ENCODE data around the gene SASH1.

The SASH1 gene

DNA sequence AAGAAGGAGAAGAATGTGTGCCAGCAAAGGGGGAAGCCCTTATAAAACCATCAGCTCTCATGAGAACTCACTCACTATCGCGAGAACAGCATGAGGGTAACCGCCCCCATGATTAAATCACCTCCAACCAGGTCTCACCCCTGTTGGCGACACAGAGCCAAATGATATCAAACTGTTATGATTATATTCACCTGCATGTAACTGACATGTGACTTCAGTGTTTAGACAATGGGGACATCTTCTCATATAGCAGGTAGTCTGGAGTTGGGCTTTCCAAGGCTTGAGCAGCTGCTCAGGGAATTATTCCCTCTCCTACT is 115.2 kb downstream of the SASH1 start:
- DNase-seq (ENCODE audit: low read depth in 2 of 2) = no peak

DNA sequence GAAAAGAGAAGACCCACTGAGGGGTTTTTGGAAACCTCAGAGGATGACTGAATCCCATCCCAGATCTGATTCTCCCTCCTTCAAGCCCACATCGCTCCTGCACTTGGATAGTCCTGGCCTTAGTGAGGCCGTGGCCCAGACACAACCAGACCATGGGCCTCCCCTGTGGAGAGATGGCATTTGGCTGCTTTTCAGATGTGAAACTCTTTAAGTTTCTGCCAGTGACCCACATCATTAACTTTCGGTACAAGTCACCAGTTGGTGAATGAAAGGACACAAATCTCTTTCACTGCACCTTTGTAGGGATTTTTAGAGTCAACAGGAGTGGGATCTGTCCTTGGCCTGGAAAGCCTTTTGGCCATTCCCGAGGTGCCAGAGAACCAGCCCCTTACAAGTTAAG is 116.6 kb downstream of the SASH1 start:
- no peak for DNase-seq (ENCODE audit: low read depth in 2 of 2)

DNA sequence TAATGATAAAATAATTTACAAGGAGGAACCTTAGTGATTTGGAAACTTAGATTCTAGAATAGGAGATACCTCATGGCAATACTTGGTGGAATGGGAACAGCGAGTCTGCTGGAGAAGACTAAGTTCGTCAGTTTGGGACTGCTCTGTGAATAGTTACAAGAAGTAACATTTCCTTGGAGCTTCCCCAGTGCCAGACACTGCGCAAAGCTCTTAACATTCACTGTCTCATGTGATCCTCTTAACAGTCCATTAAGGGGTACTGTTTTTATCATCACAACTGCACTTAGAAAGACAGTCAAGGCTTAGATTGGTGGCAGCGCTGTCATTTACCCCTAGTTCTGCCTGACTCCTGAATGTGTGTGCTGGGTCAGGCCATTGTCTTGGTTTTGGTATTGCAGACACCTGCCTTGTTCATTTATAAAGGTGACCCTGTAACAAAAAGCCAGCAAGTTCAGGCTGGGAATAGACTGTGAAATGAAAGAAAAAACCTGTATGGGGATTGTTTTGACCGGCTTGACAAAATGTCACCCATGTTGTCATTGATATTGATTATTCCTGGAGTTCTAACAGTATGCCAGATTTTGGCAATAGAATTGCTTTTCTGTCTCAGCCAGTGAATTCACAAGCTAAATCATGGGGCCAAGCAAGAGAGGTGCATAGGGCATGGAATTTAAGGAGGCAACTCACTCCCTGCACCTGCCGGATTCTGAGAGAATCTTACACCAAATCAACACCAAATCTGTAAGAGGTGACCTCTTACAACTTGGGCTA is 118.4 kb downstream of the SASH1 start:
- no peak for DNase-seq (ENCODE audit: low read depth in 2 of 2)

DNA sequence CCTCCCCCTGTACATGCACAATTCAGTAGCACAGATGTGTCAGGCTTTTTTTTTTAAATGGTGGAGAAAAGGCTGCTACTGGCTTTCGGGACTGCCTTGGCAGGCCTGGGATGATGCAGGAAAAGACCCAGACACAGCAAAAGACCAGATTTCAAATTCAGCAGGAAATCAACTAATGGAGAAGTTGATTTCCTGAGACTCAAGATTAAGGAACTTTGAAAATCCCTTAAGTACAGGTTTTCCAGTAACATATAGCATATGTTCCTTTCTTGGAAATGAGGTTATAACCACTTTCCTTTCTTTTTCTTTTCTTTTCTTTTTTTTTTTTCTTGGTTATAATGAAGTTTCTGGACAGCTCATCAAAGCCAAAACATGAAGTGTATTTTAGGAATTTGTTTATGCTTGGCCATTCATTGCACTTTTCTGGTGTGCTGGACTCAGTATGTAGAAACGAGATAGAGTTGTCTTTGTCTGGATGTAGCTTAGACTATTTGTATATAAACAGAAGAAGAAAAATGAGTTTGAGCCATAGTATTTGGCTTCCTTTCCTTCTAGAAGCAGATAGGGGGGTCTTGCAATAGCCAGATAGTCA is 119.4 kb downstream of the SASH1 start:
- DNase-seq (ENCODE audit: low read depth in 2 of 2) = no peak

DNA sequence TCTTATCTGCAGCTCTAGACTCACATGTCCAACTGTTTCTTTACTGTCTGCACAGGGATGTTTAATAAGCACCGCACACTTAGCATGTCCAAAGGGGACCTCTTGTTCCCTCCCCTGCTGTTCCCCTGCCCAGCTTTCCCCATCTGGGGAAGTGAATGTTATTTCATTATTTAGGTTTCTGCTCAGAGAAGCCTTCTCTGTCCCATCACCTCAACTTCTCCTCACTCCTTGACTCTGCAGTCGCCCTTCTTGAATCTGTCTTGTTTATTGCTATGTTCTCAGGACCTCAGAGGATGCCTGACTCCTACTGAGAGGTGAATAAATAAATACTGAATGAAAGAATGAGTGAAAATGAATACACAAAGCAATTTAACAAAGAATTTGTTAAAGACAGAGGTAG is 121.0 kb downstream of the SASH1 start:
- DNase-seq (ENCODE audit: low read depth in 2 of 2) = no peak

DNA sequence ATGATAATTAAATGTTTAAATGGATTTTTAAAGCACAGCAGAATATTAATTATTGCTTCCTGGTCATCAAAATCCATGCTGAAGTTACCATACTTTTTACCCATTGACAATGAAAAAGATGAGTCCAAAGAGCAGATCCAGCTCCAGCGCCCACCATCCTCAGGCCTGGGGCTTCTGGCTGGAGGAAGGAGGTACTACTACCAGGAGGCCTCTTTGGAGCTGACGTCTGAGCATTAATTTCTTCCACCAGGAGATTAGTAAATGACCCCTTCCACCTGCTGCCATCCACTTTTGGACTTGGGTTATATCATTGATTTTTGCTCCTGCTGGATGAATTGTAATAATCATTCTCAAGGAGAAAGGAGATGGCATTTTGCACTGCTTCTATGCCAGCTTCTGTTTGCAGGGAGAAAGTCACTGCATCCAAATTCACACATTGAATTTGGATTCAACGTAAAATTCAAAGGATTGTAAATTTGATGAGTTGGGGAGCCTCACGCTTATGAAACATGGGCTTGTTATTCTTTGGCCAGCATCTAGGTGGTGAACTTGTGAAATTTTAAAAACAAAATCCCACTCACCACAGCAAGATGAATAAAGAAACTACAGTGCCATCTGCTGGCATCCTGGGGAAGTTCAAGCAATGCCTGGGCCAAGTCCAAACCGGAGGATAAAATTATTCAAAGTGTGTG is 121.8 kb downstream of the SASH1 start:
- DNase-seq (ENCODE audit: low read depth in 2 of 2) = peak in 1 of 2 donors; percentile 38

DNA sequence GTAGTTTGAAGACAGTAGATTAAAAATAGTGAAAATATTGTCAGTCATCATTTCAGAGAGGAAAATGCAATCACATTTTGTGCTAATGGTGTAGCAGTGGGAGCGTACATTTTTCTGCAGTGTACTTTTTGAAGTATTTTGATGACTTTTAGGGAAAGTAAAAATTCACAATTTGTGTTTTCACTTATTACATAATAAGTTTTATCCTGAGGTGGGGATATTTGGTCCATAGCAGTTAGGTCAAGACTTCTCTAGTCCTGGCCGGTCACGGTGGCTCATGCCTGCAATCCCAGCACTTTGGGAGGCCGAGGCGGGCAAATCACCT is 122.3 kb downstream of the SASH1 start:
- no peak for DNase-seq (ENCODE audit: low read depth in 2 of 2)

DNA sequence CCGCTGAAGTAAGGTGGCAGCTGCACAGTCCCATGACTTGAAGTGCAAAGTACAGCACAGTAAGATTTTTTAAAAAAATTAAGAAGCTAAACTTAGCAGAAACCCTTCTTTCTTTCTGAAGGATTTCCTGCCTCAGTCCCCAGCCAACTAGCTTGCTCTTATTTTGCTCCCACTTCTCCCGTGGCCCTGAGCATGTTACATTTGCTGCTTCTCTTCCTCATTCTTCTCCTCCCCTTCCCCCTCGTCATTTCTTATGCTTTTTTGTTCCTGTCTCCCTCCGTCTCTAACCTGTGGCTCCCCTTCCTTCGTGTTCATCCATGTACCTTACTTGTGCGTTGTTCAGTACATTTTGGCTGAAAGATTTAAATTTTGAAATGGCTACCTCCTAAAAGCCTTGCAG is 123.0 kb downstream of the SASH1 start:
- DNase-seq (ENCODE audit: low read depth in 2 of 2) = no peak

DNA sequence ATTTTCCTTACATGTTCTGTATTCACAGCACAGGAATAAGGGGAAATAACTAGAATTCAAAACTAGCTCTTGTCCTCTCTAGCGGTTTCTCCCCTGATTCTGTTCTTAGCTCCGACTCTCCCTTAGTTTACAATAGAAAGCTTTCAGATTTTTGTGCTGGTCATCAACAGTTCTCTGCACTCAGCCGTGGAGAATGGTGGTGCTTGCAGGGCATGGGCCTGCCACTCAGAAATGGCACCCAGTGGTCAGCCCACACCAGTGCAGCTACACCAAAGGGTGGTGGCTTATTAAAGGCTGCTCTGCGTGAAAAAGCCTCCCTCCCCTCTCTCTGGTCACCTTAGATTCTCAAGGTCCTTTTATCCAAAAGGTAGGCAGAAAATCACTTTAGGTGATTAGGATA is 123.5 kb downstream of the SASH1 start:
- no peak for DNase-seq (ENCODE audit: low read depth in 2 of 2)

DNA sequence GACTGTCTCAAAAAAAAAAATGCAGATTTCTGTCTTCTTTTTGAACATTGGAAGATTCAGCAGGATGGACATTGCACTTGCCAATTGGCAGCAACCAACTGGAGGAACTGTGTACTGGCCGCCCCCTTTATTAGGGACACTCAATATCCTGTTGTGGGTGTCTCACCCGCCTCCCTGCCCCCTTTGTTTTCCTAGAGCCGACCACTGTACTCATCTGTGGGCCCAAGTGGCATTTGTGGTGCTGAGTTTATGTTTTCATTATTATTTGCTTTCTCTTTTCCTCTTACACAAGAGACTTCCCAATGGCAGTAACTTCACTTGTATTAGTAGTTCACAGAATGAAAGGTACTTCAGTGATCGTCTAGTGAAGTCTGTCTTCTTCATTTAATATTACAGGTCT is 125.3 kb downstream of the SASH1 start:
- DNase-seq (ENCODE audit: low read depth in 2 of 2) = no peak

DNA sequence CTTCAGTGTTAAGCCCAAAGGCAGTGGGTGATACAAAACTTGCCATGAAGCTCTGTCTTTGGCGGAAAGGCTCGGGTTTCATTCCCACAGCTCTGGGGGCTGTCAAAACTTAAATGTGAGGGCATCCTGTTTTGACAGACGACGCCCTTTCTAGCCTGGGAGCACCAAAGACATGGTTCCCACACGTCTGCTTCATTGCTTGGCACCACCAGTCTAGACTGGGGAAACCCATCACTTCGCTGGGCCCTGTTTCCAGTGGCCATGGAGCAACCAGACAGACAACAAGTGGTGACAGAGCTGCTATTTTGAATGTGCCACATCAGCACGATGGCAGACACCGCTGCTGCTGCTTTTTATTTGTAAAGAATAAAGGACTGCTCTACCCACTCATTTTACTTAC is 127.5 kb downstream of the SASH1 start:
- no peak for DNase-seq (ENCODE audit: low read depth in 2 of 2)

DNA sequence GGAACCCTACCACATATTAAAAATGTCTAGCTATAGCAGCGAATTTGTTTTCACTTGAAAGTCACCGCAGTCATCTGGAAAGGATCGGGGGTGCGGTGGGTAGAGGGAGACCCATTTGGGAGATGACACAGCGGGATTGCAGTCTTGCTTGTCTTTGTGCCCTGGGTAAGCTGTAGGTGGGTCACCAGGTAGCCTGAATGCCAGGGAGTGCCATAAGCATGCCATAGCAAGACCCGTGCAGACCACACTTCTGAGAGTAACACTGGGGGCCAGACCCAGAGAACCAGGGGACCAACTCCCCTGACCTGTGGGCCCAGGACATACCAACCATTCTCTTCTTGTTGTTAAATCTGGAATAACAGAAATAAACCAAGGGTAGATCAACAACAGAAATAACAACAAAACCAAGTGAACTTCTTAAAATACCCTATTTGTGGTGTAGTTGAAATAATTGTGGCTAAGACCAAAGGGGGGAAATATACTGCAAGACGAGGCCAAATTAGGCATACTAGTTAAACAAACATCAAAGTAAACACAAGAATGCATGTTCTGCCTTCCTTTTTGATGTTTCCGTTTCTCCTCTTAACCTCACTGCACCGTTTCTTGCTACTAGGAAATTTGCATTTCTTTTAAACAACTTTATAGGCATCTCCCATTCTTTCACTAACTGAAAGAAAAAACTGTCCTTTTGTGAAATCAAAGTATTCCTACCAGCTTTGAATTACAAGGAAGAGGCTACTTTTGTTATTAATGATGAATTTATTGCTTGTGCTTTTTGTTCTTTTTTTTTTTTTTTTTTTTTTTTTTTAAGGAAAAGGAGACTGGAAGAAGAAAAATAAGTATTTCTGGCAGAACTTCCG is 128.2 kb downstream of the SASH1 start:
- no peak for DNase-seq (ENCODE audit: low read depth in 2 of 2)

DNA sequence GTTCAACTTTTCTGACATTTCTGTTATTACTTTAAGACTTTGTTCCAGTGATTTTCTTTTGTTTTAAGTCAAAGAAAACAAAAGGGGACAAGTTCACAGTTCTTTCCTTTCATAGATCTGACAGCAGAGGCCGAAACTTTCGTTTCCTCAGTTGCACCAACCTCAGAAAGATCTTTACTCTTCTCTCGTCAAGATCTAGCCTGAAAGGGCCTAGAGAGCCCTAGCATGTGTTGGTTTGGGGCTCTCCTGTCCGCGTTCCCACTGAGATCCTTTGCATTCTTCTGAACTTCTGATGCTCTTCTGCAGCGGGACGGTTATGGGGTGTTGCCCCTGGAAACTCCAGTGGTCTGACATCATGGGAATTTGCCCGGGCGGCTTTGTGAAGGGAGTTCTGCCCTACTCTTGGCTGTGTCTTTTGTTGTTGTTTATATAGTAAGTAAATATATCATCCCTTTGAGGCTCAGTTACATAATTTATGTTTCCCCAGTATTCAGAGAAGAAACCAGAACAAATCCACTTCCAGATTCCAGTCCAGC is 129.1 kb downstream of the SASH1 start:
- DNase-seq (ENCODE audit: low read depth in 2 of 2) = no peak

DNA sequence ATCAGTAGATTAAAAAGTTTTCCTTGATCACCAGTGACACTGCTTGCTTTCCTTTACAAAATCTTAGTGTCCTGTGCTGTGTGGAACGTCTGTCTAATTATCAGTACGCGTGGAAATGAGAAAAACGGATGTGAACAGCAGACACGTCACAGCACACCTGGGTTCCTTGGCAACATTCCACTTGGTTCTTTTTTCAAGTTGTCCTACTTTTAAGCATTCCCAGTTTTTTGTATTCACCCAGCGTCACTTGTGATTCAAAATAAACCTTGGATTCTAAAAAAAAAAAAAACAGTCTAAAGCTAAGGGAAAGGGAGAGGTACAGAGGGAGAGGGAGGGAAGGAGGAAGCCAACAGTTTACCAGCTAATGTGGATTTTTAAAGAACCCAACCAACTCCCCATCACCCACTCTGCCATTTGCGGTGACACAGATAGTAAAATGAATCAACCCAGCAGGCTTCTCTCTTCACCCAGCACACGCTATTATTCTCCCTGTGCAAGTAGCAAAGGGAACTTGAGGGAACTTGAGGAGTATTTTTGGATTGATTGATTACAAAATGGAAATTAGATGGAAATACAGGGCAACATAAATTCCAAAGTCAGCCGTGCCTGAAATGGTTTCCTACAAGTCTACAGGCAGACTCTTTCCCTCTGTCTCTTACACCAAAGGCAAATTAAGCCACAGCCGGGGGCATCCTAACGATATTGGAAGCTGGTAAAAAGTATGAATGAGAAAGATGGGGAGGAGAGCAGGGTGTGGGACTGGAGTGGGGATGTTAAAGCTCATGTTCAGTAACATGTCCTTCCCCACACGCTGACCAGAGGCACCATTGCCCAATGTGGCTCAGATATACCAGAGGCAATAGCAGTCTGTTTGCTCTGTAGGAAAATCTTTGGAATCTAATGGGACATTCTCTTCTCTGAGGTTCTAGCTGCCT is 129.8 kb downstream of the SASH1 start:
- DNase-seq (ENCODE audit: low read depth in 2 of 2) = no peak

DNA sequence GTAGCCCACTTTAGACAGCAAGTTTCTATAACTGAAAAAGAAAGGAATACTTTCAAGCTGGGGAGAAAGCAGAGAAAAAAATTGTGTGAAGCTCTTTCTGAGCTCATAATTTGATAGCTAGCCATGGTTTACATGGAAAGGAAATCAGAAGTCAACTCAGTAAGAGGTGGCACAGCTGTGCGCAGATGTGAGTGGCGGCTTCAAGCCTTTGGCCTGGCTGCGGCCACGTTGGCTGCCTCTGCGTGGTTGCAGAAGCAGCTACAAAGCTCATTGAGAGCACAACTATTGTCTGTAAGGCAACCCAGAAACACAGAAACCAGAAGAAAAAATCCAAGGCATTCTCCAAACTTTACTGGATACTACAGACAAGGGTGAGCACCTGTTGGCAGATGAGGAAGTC is 136.9 kb downstream of the SASH1 start:
- no peak for DNase-seq (ENCODE audit: low read depth in 2 of 2)

DNA sequence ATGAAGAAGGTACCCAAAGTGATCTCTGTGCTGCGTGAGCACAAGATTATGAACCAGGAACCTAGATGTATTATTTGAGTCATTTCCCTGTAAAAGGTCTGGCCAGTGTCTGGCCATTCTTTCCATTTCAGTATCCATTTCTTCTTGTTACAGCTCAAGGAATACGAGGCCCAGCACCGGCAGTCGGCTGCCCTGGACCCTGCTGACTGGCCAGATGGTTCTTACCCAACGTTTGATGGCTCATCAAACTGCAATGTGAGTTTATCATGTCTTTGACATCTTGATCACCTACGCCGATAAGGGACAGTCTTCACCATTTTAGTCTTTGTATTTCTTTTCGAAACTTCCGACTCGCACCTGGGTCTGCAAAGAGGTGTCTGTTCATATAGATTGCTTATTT is 144.8 kb downstream of the SASH1 start:
- no peak for DNase-seq (ENCODE audit: low read depth in 2 of 2)

DNA sequence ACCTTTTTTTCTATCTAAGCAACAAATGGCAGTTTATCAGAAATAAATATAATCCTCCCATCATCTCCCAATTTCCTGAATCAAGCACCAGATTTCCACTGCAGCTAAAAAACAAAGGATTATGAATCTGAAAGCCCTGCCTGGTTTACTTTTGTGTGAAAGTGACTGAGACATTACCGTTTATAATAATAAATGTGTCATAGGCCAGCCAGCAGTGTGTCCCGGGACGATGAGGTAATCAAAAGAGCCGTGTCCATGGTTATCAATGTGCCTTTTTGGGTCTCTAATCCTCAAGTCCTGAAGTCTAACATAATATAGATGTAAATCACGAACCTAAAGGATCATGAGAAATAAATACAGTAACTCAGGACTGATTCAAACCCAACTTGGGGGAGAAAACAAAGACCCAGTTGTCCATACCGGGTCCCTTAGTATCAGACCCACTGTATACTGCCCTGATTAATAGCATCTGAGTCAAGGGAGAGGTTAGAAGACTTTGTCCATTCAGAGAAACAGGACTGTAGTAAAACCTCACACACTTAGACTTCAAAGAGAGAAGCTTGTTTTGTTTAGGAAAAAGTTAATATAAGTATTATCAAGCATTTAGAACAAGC is 149.1 kb downstream of the SASH1 start:
- no peak for DNase-seq (ENCODE audit: low read depth in 2 of 2)

DNA sequence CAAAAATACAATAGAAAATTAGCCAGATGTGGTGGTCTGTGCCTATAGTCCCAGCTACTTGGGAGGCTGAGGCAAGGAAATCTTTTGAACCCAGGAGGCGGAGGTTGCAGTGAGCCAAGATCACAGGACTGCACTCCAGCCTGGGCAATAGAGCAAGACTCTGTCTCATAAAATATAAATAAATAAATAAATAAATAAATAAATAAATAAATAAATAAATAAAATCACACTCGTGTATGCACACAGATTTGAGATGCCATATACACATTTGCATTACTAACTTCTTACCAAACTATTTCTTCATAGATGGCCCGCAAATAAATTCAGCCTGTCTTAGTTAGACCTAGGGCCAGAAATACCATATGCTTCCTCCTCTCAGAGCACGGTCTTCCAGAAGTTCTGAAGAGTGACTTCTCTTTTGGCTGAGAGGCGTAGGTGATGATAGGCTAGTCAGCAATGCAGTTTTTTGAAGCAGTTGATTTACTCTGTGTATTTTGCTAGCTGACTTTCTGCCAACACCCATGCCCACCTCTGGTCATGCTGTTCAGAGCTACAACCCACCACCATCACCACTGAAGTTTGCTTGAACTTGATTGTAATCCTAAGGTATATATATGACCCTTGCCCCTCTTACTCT is 150.1 kb downstream of the SASH1 start:
- DNase-seq (ENCODE audit: low read depth in 2 of 2) = no peak

DNA sequence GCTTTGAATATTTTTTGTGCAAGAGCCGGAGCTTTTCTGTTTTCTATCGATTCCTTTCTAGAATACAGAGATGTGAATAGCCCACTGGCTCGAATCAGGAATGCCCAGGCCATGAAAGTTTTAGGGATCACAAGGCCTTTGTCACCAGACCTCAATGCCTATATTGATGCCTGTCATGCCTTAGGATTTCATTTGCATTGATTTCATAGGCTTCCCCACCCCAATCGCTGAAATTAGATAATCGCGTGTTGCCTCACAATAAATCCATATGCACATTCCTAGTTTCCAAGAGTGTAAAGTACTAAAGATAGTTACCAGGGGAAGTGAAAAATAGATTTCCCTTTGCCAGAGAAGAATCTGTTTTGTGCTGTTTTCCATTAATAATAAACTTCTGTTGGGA is 150.8 kb downstream of the SASH1 start:
- no peak for DNase-seq (ENCODE audit: low read depth in 2 of 2)

DNA sequence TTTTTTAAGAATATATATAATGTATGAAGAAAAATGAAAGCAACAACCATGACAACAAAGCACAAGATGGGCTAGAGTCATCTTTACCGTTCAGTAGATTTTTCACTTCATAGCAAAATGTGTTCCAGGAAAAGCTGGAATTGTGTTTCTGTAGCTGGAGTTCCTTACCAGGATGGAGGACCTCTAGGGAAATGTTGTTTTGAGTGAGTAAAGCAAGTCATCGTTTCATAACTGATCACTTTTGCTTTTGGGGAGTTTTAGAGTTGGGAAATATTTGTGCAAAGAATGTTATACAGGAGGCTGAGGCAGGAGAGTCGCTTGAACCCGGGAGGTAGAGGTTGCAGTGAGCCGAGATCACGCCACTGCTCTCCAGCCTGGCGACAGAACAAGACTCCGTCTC is 151.6 kb downstream of the SASH1 start:
- DNase-seq (ENCODE audit: low read depth in 2 of 2) = no peak

All from stimulated activated CD8-positive, alpha-beta memory T cell treated with anti-CD3 and anti-CD28 coated beads, Interleukin-2, amount 100 ng/mL, for 48 hours (primary cell).